B cell (primary cell): Measurements from ENCODE around the gene CCDC30. TPM values are rescaled to one million over a fixed set of nuclear protein-coding genes. Genes with fewer than 3 reads are reported as not detected.

Source experiments
- ATAC-seq: fragments of 200-7000 bp; cut with Tn5 transposase; one replicate; pipeline ENCODE4 v1.10.0; 2021; ENCODE audit warnings: low read depth, mild to moderate bottlenecking, moderate number of reproducible peaks, moderate library complexity
- CTCF ChIA-PET: fragments of 350-600 bp; sonication (Branson Sonifier 250); formaldehyde crosslinking; loops from one replicate; lab custom pipeline; 2021; ENCODE audit warnings: antibody characterized with exemption, inconsistent platforms; lab: Charles Lee
- POLR2A ChIA-PET: fragments of 350-600 bp; sonication (Branson Sonifier 250); formaldehyde crosslinking; loops from one replicate; lab custom pipeline; 2021; ENCODE audit warnings: antibody characterized with exemption; lab: Charles Lee
- DNase-seq: peaks from one replicate; pipeline ENCODE4 v3.0.0; 2013
- H2AFZ ChIP-seq: 2 replicates; pipeline ENCODE4 v1.6.1; 2012; ENCODE audit warnings: mild to moderate bottlenecking, low read depth, low read length; ENCODE audit not compliant: insufficient read depth, poor library complexity, severe bottlenecking
- H3K27ac ChIP-seq, 2 donors: 1 replicate in 1 of 2; 2 replicates in 1 of 2; pipeline ENCODE4 v1.5.1; 2012 to 2013; ENCODE audit warnings: low read length in 2 of 2, mild to moderate bottlenecking in 2 of 2, moderate library complexity in 1 of 2
- H3K27me3 ChIP-seq, 4 experiments: fragments of 200-600 bp in 1 of 4; sonication (generic) in 1 of 4; replicated peaks in 1 of 4; 1 replicate in 2 of 4; 2 replicates in 2 of 4; pipeline versions ENCODE4 v1.6.1 to v1.7.0; 2013 to 2016; ENCODE audit warnings: low read length in 3 of 4, mild to moderate bottlenecking in 2 of 4, mixed read lengths in 1 of 4, moderate library complexity in 1 of 4; ENCODE audit not compliant: insufficient read depth in 4 of 4, control insufficient read depth in 3 of 4; ENCODE audit errors: control extremely low read depth in 1 of 4
- H3K36me3 ChIP-seq, 2 experiments: replicated peaks in 1 of 2; 1 replicate in 1 of 2; 2 replicates in 1 of 2; pipeline versions ENCODE4 v1.6.1 to v1.7.1; 2013; ENCODE audit warnings: low read length in 1 of 2; ENCODE audit not compliant: insufficient read depth in 2 of 2, control insufficient read depth in 1 of 2; ENCODE audit errors: control extremely low read depth in 1 of 2, extremely low read depth in 1 of 2
- H3K4me1 ChIP-seq, 2 donors: fragments of 200-600 bp in 1 of 2; sonication (generic) in 1 of 2; 1 replicate in 1 of 2; 2 replicates in 1 of 2; pipeline versions ENCODE4 v1.5.1 to v1.6.1; 2013 to 2017; ENCODE audit warnings: low read length in 2 of 2; ENCODE audit not compliant: control insufficient read depth in 2 of 2, insufficient read depth in 2 of 2
- H3K4me2 ChIP-seq: replicated peaks from 2 replicates; pipeline ENCODE3; 2012; ENCODE audit warnings: mild to moderate bottlenecking, low read depth, low read length; ENCODE audit not compliant: poor library complexity, severe bottlenecking
- H3K4me3 ChIP-seq, 5 experiments: fragments of 200-600 bp in 1 of 5; sonication (generic) in 1 of 5; 1 replicate in 3 of 5; 2 replicates in 2 of 5; pipeline versions ENCODE4 v1.5.1 to v1.7.0; 2011 to 2016; ENCODE audit warnings: low read length in 4 of 5, mild to moderate bottlenecking in 4 of 5, low read depth in 2 of 5, control low read depth in 1 of 5, moderate library complexity in 1 of 5; ENCODE audit not compliant: insufficient read depth in 1 of 5; ENCODE audit errors: control extremely low read depth in 1 of 5, extremely low read depth in 1 of 5
- H3K79me2 ChIP-seq: fragments of 200-600 bp; sonication (generic); one replicate; pipeline ENCODE4 v1.6.0; 2016; ENCODE audit warnings: low read length; ENCODE audit not compliant: control insufficient read depth, insufficient read depth
- H3K9ac ChIP-seq: fragments of 200-600 bp; sonication (generic); 2 replicates; pipeline ENCODE4 v1.6.1; 2017; ENCODE audit warnings: mild to moderate bottlenecking, low read length, moderate library complexity
- H3K9me3 ChIP-seq, 3 donors: one replicate each; pipeline versions ENCODE4 v1.6.1 to v1.7.1; 2013; ENCODE audit warnings: low read length in 2 of 3; ENCODE audit not compliant: control insufficient read depth in 2 of 3, insufficient read depth in 1 of 3; ENCODE audit errors: control extremely low read depth in 1 of 3
- H4K20me1 ChIP-seq: 2 replicates; pipeline ENCODE4 v1.6.0; 2012; ENCODE audit warnings: mild to moderate bottlenecking, low read length; ENCODE audit not compliant: insufficient read depth, control insufficient read depth, poor library complexity, severe bottlenecking
- H3K27ac Mint-ChIP-seq: one replicate; pipeline ENCODE4 v1.8.0; 2021; ENCODE audit warnings: mixed read lengths
- H3K27me3 Mint-ChIP-seq: one replicate; pipeline ENCODE4 v1.8.0; 2021; ENCODE audit warnings: mixed read lengths
- H3K4me1 Mint-ChIP-seq: one replicate; pipeline ENCODE4 v1.8.0; 2021; ENCODE audit warnings: mixed read lengths
- H3K4me3 Mint-ChIP-seq: one replicate; pipeline ENCODE4 v1.8.0; 2021; ENCODE audit warnings: mixed read lengths
- H3K9me3 Mint-ChIP-seq: one replicate; pipeline ENCODE4 v1.8.0; 2022; ENCODE audit warnings: mixed read lengths; ENCODE audit not compliant: insufficient read depth
- EZH2 ChIP-seq: IDR thresholded peaks from 2 replicates; pipeline ENCODE4 v1.6.1; 2012; ENCODE audit warnings: borderline replicate concordance, low read depth, mild to moderate bottlenecking, moderate library complexity, low read length; ENCODE audit not compliant: insufficient read depth, poor library complexity, severe bottlenecking
- WGBS: methylation state at CpG from one replicate; pipeline ENCODE4 v1.1.5; 2013; ENCODE audit warnings: missing lambda C conversion rate; ENCODE audit not compliant: insufficient coverage; 5-methylcytosine and 5-hydroxymethylcytosine counted together
- intact Hi-C: fragments of 100-400 bp; cut with micrococcal nuclease; formaldehyde crosslinking; loops from one replicate; pipeline ENCODE4 v1.10.0; 2022
- polyA minus RNA-seq: library from RNA; depleted of rRNA, polyadenylated mRNA; stranded (reverse); fragments of >200 nt; gene quantifications from 2 replicates; pipeline ENCODE4 v1.2.3, GENCODE V29; 2012
- polyA plus RNA-seq: library from polyadenylated mRNA; depleted of rRNA; stranded (reverse); fragments of >200 nt; gene quantifications from 2 replicates; pipeline ENCODE4 v1.2.3, GENCODE V29; 2012
- total RNA-seq, 2 donors: library from RNA; stranded (reverse); fragments of 120-200 nt in 1 of 2; gene quantifications; 1 replicate in 1 of 2; 2 replicates in 1 of 2; pipeline versions ENCODE4 v1.2.3 to v1.2.4, GENCODE V29; 2013 to 2022
- TF ChIP-seq, protein P1 (sequence below): fragments of 200-600 bp; IDR thresholded peaks from one replicate; pipeline ENCODE4 v1.8.0; 2022; ENCODE audit warnings: antibody characterized with exemption, mild to moderate bottlenecking

The CCDC30 gene
- total RNA-seq (7.4 and 9.8 TPM in 2 replicates), polyA plus RNA-seq (1.2 and 1.4 TPM in 2 replicates), polyA minus RNA-seq (3.9 and 8.3 TPM in 2 replicates)
- total RNA-seq (2013): 3.9 TPM

DNA sequence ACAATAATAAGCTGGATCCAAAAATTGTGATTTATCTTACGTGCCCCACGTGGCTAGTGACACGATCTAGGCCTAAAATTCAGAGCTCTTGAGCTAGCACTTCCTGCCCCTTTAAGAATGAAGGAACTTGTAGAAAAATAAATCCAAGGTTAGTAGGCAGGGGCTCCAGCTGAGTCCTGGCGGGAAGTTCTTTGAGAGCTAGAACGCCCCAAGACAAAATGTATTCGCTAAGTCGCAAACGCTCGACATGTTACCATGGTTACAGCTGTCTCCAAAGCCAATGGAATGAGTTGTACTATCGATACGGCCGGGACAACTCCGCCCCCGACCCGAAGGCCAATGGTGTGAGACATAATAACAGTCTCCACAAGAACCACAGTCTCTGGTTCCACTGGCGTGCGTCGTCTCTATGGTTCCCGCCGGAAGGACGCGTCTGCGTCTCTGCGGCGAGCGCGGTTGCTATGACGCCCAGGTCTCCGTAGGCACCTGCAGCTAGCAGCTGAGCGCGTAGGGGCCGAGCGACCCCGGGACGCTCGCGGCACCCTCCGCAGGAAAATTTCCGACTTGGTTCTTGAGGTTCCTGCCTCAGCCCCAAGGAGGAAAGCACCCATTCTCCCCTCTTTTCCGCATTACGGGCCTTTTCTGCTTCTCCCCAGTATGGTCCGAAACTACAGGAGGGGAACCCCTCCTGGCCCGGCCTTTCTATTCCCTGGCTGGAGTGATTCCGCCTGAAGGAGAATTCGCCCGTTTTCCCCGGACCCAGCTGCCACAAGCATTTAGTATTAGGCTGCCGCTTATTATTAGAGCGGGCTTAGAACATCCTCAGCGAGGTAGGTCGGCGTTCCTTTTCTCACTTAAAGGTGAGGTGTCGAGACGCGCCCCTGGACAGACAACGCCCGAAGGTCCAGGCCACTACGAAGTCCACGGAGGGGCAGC is at the start of gene CCDC30:
CCDC30 (plus strand) TSS at position 459 of the 936 bp plus-strand sequence. CDS start 17,266 bp downstream, outside the sequence.
- no peaks in the 10 kb centered on the region for H4K20me1 ChIP-seq
- ChIA-PET CTCF (interaction anchor here (1.3 to 1.6 kb wide), 2 partner anchors 428 to 611 kb away, joined by 3 to 4 read pairs; no protein-coding TSS in a partner anchor), POLR2A (interaction anchor here (0.5 to 1.2 kb wide), 2 partner anchors 9 to 304 kb away, joined by 3 to 4 read pairs; partner anchors contain the start of genes C1orf50 and P3H1)
- peak within 1 kb of the TSS; percentile 70 to 84 for H3K27ac ChIP-seq
- peaks cover 0 to 29% of the 10 kb centered on the region in 2 experiments for H3K36me3 ChIP-seq
- peak within 1 kb of the TSS; percentile 70 for H3K9ac ChIP-seq
- H3K4me1 ChIP-seq: peaks cover 15 to 18% of the 10 kb centered on the region in 2 donors
- intact Hi-C loops: loop anchor here (1.0 kb wide), 3 partner anchors 8 to 219 kb away; partner anchors contain the start of genes FOXJ3 and YBX1
- peak within 1 kb of the TSS; percentile 19 to 71 (median 65) for H3K4me3 ChIP-seq
- peak within 1 kb of the TSS; percentile 73 for H3K4me3 Mint-ChIP-seq
- TF ChIP-seq EZH2: no peak
- TF ChIP-seq, protein P1, sequence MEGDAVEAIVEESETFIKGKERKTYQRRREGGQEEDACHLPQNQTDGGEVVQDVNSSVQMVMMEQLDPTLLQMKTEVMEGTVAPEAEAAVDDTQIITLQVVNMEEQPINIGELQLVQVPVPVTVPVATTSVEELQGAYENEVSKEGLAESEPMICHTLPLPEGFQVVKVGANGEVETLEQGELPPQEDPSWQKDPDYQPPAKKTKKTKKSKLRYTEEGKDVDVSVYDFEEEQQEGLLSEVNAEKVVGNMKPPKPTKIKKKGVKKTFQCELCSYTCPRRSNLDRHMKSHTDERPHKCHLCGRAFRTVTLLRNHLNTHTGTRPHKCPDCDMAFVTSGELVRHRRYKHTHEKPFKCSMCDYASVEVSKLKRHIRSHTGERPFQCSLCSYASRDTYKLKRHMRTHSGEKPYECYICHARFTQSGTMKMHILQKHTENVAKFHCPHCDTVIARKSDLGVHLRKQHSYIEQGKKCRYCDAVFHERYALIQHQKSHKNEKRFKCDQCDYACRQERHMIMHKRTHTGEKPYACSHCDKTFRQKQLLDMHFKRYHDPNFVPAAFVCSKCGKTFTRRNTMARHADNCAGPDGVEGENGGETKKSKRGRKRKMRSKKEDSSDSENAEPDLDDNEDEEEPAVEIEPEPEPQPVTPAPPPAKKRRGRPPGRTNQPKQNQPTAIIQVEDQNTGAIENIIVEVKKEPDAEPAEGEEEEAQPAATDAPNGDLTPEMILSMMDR: no peak
- H3K27ac Mint-ChIP-seq: peak within 1 kb of the TSS; percentile 93
- peak within 1 kb of the TSS; percentile 86 for H3K4me2 ChIP-seq
- peaks cover 40% of the 10 kb centered on the region for H3K4me1 Mint-ChIP-seq
- no peaks in the 10 kb centered on the region for H3K27me3 ChIP-seq
- H3K9me3 ChIP-seq: no peaks in the 10 kb centered on the region
- ATAC-seq: peak; percentile 99
- H3K9me3 Mint-ChIP-seq: no peaks in the 10 kb centered on the region
- DNase-seq: peak; percentile 99
- 2% methylated on average over 57 of the region's 59 CpGs for WGBS
- no peaks in the 10 kb centered on the region for H3K27me3 Mint-ChIP-seq
- H3K79me2 ChIP-seq: peaks cover 5% of the 10 kb centered on the region
- peak within 1 kb of the TSS; percentile 66 for H2AFZ ChIP-seq
